CD1c-positive myeloid dendritic cell (primary cell): Measurements from ENCODE around the gene HPCA.

Experiments used
- DNase-seq: peaks from one replicate; pipeline ENCODE4 v3.0.0-alpha.2; 2016; ENCODE audit errors: extremely low spot score

Gene HPCA

DNA sequence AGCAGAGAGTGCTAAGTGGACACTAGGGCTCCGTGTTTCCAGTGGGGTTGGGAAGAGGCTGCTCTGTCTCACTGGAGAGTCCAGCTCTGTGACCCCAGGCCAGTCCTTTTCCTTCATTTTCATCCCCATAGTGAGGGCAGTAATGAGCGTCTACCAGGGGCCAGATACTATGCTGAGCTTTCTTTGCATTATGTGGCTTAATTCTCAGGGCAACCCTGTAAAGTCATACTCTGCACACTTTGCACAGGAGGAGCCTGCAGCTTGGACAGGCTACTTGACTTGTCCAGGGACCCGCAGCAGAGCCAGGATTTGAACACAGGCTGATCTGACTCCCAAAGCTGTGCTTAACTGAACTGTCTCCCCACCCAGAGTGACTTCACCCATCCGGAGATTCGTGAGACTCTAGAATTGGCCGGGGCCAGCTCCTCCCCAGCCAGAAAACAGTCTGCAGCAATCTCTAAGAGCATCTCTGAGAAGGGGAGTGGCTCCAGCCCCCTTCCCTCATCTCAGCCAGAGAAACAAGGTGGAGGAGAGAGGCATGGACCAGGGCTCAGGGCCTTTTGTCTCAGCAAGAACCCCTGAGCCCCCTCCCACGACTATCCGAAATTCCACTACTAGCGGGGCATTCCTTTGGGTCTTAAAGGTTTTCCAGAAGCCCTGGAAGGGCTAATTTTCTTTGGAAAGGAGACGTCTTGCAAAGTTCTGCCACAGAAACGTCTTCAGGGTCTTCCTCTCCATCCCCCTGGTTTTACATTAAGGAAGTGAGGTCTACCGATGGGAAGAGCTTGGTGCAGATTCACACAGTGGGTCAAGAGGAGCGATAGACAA is 14.7 kb upstream of the HPCA start:
- DNase-seq = no peak

DNA sequence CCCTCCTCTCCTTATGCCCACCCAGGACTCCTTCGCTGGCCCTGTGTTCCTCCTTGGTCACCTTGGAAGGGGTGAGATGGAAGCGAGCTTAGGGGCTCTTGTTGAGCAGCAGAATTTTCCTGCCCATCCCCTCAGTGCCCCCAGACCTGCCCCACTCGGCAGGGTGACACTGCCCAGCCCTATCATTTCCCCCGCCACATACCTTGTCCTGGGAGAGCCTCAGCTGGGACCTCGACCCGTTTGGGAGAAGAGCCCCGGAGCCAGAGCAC is 14.2 kb upstream of the HPCA start:
- no peak for DNase-seq

DNA sequence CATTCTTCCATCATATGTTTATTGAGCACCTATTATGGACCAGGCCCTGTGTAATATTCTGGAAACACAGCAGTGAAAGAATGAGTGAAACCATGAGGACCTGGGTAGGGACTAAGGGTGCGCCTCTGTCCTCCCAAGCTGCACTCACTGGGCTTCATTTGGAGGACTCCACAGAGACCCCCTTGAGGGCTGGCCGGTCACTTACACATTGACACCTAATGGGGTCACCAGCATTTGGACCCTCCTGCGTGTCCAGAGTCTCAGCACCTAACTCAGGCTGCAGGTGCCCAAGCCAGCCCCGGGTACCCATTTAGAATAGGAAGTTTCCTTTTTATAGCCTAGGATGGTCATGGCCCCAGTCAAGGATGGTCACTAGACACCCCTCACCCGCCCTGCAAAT is 12.8 kb upstream of the HPCA start:
- DNase-seq = no peak

DNA sequence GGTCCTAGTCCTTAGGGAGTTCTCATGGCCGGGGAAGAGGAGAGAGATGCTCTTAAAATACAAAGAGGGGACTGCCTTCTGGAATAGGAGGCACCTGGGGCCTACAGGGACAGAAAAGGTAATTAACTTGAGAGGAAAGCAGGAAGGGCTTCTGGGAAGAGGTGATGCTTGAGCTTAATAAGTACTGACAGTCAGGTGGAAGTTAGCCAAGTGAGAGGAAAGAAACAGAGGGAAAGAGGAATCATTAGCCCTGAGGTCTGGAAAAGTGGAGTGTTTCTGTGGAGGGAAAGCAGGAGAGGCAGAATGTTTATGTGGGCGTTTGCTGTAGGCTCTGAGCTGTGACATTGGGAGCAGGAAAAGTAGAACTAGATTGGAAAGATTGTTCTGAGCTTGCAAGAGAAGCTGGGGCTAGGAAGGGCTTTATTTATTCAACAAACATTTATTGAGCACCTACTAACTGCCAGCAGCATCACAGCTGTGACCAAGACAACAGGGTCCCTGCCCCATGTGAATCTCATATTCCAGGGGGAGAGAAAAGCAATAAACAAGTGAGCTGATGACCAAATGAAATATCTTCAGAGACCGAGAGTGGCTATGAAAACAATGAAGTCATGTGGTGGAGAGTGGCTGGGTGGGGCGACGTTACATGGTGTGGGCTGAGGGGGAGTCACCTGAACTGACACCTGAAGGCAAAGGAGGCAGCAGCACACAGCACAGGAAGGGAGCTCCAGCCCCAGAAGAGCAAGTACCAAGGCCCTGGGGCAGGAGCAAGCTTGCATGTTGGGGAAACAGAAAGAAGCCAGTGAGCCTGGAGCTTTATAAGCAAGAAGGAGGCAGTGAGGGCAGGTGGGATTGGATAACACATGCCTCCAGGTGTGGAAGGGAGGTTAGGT is 11.2 kb upstream of the HPCA start:
- no peak for DNase-seq

DNA sequence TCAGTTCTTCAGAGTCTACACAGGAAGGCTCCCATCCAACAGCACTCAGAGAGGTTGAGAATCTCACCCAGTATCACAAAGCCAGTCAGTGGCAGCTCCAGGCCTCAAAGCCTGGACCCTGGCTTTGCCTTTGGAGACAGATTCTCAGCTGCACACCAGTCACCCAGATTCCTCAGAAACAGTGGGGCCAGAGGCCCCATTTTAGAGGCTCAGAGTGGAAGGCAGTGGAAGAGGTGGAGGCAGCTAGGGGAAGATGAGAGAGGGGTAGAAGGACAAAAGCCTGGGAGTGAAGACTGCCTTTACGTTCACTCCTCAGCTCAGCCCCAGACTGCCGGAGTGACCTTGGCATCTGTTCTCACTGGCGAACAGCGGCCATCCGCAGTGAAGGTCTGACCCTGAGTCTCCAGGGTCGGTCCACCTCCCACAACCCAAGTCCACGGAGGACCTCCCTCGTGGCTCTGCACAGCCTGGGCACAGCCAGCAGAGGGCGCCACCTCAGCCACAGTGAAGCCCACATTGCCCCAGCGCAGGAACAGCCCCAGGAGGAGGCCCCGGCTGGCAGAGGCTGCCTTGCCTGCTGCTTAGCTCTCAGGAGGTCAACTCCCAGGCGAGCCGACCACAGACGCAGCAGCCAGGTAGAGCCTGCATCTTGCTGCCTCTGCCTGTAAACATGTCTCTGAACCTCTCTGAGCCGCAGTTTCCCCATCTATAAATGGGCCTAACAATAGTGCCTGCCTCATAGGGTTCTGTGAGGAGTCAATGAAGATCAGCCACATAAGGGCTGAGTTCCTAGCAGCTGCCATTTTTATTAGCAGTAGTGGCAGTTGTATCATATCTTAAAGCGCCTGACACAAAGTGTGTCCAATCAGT is 9.7 kb upstream of the HPCA start:
- peak; percentile 77 for DNase-seq

DNA sequence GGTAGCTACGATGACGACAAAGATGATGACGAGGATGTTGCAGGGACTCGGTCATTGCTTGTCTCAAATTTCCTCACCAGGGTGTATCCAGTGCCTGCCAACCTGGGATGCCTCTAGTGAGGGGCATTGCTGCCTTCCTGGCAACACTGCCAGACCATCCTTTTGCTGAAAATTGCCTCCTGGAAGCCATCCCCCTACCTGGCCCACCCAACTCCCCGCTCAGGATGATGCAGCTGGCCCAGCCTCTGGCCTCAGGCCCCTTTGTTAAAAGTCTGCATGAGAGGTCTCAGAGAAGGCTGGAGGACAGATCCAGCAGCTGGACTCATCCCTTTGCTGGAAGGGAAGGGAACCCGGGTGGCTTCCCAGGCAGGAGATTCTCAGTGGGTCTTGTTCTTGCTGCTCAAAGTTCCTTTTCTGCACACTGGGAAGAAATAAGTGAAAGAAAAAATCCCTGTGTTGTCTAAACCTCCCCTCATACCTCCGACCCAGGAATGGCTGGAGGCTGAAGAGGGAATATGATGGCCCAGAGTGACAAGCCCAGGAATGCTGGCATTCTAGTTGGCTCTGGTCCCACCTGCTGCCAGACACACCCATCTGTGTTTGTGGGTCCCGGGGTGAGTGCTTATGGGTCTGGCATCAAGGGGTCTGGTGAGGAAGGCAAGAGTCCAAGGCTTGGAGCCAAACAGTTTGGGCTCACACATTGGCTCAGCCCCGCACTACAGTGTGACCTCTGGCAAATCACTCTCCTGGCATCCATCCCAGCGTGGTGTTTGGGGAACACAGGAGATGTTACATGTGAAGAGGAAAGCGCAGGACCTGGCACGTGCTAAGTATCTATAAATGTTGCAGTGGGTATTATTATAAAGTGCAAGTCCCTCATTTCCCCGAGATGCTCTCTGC is 8.8 kb upstream of the HPCA start:
- no peak for DNase-seq

DNA sequence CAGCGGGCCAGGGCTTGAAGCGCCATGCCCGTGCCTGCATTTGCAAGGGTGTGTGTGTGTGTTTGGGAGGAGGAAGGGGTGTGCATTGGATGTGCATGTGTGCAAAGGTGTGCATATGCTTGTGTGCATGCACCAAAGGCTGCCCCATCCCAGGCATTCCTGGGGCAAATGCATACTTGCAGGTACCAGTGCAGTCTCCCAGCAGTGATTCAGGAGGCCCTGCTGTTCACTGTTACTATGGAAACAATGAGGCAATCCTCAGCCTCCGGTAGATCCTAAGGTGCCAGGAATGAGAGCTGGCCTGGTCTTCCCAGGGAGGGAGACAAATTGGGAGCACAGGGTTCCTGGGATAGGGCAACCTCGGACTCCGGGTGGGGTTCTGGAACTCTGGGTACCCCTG is 8.1 kb upstream of the HPCA start:
- no peak for DNase-seq

DNA sequence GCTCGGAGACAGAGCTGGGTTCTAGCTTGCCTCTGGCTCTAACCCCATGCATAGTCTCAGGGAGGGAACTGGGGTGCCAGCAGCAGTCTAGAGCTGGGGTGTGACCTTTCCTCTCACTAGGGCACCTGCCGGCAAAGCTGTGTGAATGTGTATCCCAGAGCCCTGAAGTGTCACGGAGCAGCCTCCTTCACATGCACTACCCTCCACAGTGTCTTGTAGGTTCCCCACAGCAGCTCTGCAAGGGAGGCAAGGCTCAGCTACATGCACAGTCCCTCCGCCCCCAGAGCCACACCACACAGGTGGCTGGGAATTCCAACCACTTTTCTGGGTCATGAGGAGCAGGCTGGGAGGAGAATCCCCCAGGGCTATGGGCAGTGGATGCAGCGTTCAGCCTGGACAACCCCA is 7.7 kb upstream of the HPCA start:
- no peak for DNase-seq

DNA sequence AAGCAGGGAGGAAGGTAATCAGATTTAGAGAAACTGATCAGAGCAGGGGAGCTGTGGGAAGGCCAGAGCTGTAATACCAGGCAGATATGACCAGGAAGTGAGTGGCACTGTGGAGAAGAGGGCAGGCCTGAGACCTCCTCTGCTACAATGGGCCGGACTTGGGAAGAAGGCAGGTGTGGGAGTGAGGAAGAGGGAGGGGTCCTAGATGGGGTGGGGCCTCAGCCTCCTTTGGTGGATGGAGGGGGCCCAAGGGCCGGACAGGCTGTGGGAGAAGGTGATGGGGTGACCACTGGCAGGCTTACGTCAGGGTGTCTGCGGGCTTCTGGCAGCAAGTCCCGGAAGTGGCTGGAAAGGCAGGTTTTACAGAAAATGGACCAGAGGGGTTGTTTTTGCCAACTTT is 5.0 kb upstream of the HPCA start:
- no peak for DNase-seq

DNA sequence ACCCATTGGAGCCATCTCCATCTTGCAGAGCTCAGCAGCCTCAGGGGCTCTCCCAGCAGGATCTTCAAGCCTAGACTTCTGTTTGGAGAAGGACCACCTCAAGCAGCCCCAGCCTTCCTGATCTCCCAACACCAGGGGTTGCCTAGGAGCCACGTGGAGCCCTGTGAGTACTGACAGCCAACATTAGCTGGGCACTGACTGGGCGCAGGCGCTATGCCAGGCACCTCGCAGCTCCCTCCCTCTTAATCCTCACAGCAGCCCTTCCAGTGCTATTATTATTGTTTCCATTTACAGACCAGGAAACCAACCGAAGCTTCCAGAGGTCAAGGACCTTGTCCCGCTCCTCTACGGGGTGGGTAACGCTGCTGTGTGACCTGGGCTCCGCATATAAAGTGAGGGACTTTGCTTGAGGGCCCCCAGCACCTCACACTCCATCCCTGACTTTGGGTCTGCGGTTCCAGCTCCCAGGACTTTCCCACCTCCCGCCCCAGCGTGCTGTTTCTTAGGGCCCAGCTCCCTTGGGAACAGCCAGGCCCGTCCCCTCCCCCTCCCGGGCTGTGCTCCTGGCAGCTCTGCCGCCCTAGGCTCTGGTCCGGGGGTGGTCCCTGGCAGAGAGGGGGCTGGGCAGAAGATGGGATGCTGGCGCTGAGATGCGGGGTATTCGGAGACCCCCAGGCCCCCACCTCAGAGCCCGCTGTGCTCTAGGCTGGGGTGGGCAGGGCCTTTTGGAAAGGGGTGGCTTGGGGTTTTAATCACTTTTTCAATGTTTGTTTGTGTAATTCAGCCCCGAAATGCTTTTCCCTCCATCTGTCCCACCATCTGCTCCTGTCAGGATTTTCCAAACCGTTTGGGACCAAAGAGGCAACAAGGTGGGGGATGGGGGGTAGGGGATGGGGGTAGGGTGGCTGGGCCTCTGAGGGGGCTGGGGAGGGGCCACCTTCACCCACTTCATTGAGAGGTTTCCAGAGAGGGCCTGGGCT is 4.1 kb upstream of the HPCA start:
- no peak for DNase-seq

DNA sequence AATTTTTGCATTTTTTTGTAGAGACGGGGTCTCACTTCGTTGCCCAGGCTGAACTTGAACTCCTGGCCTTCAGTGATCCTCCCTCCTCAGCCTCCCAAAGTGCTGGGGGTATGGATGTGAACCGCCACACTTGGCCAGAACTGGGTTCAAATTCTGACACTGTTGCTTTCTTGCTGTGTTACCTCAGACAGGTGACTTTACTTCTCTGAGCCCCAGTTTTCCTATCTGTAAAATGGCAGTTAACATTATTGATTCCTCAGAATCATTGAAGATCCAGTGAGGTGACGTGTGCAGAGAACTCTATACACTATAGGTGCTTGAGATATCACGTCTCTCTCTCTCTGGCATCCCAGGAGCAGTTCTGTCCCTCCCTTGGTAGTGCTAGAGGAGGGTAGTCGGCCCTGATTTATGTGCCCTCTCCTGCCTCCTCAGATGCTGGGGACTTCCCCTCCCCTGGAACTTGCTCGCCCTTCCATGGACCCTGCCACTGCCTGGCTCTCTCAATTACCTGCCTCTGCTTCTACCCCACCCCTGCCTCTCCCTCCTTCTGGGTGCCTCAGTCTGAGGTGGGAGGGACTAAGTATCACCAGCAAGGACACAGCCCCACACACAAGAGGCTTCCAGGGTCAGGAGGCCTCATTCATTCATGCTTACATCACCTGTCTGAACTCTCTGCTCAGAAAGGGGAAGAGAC is 2.8 kb upstream of the HPCA start:
- DNase-seq = no peak

DNA sequence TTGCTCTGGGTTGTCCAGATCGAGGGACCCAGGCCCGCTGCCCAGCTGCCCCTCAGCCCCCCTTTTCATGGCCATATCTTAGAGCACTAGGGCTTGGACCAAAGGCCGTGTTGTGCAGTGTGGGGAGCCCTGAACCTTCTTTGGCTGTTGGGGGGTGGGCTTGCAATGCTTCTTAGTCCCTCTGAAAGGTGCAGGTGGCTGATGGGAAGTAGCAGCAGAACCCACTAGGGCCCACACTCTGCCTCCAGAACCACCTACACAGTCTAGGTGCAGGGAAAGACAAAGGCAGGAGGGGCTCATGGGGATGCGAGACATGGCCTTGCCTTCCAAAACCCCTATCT is 2.3 kb upstream of the HPCA start:
- no peak for DNase-seq

DNA sequence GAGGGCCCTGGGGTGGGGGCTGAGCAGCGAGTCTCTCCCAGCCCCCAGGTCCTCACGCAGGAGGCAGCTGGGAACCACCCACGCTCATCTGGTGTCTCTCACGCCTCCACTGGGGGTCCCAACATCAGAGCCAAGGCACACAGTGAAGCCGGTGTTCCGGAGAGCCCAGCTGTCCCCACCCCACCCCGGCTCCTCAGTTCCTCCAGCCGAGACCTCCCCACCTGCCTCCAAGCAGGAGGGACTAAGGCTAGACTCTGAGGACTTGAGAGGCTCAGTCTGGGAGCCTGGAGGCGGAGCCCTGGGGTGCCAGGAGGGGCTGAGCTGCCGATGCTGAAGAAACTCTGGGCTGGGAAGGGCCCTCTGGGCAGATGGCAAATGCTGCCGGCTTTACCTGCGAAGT is 1.6 kb upstream of the HPCA start:
- no peak for DNase-seq

DNA sequence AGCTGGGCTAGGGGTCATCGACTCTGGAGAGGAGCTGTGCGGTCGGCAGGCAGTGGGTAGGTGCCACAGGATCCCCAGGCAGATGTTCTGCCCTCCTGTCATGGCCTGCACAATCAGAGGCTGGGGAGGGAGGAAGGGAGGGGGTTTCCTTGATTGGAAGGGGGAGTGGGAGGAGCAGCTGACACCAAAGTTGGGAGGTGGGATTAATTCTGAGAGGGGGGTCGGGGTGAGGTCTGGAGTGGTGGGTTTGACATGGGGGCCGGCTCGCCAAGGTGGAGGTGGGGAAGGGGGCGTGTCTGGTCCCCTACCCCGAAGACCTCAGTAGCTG is 651 bp upstream of the HPCA start:
- DNase-seq = no peak

DNA sequence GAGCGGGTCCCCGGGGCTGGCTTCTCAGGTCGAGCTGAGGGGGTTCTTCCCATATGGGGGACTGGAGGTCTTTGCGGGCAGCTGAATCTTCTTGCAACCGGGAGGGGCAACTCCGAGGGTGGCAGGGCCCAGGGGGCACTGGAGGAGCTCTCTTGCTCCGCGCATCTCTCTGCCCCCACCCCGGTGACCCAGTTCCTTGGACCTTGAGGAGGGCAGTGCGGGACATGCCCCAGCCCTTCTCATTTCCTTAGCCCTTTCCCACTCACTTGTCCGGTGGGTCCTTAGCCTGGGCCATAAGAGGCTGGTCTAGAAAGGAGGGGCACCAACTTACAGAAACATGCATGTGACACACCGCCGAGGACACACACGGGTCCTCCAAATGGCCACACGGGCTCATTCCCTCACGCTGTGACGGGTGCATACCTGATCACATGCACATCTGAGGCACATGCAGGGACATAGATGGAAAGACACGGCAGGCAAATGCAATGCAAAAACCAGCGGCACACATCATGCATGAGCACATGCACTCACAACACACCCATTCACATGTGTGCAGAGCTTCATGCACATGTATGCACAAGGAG is 630 bp downstream of the HPCA start:
- DNase-seq = no peak

DNA sequence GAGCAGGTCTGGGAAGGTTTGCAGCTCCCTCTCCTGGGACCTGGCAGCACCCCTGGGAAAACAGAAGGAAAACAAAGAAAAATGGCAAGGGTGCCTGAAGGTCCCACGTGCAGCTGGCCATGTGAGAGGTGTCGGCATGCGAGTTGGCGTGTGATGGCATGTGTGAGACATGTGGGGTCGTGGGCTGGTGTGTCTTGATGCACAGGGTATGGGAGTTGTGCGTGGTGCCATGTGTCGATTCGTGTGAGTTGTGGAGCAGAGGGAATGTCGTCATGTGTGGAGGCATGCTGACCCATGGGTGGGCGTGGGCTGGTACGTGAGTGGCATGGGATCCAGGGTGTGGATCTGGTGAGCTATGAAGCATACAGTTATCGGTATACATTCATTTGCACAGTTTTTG is 1.3 kb downstream of the HPCA start:
- DNase-seq = no peak

DNA sequence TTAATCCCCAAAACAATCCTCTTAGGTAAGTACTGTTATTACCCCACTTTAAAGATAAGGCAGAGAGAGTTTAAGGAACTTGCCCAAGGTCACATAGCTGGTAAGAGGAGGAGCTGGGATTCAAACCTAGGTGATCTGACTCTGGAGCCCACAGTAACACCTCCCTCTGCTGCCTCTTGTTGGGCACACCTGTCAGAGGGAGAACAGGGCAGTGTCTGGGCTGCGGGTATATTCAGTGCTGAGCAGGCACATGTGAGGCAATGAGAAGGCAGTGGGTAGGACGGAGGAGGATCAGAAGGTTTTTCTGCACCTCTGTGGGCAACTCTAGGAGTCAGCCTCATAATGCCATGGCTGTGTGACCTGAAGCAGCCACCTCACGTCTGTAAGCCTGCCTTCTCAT is 1.8 kb downstream of the HPCA start:
- DNase-seq = no peak

DNA sequence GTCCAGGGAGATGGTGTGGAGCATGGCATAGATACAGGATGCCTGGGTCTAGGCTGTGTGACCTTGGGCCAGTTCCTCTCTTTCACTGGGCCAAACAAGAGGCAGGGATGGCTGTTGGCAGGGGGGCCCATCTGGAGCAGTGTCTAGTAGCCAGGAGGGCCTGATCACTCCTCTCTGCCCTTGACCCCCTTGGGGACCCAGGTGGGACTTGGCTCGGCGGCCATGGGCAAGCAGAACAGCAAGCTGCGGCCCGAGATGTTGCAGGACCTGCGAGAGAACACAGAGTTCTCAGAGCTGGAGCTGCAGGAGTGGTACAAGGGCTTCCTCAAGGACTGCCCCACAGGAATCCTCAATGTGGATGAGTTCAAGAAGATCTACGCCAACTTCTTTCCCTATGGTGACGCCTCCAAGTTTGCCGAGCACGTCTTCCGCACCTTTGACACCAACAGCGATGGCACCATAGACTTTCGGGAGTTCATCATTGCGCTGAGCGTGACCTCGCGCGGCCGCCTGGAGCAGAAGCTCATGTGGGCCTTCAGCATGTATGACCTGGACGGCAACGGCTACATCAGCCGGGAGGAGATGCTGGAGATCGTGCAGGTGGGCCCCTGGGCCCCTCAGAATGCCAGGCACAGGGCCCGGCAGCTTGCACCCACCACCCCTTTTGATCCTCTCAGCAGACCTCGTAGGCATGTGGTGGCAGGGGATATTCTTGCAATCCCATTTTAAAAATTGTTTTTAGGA is 2.6 kb downstream of the HPCA start:
- no peak for DNase-seq
